PC-3 (cell line): ENCODE results near the gene SCIN.

Experiments used
- CTCF ChIP-seq: fragments of 300-600 bp; sonication (generic); conservative IDR thresholded peaks from 2 replicates; pipeline ENCODE4 v1.5.1; 2017; ENCODE audit warnings: antibody characterized with exemption, low read depth, mild to moderate bottlenecking, low read length
- EZH2 ChIP-seq: fragments of 300-600 bp; sonication (generic); IDR thresholded peaks from one replicate; pipeline ENCODE4 v1.6.1; 2017; ENCODE audit warnings: antibody characterized with exemption, mild to moderate bottlenecking, low read length; ENCODE audit not compliant: unreplicated experiment

GRCh38 chr7:12706900-12707536 lies 136.5 kb downstream of the SCIN start:
- TF ChIP-seq EZH2 (no peak), CTCF (no peak)
